H4 (cell line): ENCODE results near the gene RAD51B. TPM values are rescaled to one million over a fixed set of nuclear protein-coding genes. Genes with fewer than 3 reads are reported as not detected.
"Not testable (repeated sequence)": the region's sequence is repeated elsewhere in the genome, so short reads cannot be mapped to it uniquely, and the experiment has no call there.

Experiments
- DNase-seq: peaks from one replicate; pipeline ENCODE4 v3.0.0-alpha.2; 2015; ENCODE audit warnings: low spot score
- total RNA-seq: library from RNA; depleted of rRNA; stranded (reverse); fragments of >200 nt; shearing (Covaris generic); gene quantifications from 2 replicates; pipeline ENCODE4 v1.2.3, GENCODE V29; 2014

RAD51B gene
- total RNA-seq, 1 experiment from 2014 or later, result 11.2 TPM

DNA sequence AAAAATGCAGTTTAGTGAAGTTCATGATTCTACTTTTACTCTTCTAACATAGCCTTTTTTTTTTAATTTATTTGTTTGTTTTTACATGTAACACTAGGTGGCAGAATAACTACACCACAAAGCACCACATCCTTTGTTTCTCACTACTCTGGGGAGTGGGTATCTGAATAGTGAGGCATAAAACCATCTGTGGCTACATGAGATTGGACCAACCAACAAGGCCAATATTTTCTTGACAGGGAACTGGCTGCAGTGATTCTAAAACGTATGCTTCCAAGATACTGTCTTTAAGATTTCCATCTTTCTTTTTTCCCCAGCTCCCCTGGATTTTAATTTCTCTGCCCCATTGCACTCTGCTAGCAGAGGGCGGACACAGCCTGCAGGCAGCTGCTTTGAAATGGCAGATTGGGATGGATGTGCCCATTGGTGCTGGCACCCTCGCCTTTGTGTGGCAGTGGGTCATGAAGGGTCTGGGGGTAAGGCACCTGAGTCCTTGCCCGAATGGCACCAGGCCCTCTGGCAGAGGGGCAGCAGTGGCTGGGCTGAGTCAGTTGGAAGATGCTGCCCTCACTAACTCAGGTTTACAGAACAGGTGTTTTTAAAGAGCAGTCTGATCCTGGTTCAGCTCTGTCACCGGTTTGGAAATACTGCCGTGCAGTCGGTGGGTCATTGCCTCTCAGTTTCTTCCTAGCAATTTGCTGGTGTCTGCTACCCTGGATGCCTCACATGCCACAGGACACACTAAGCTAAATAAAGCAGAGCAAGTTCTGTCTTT, 429.1 kb downstream of the RAD51B start:
- peak; percentile 81 for DNase-seq

DNA sequence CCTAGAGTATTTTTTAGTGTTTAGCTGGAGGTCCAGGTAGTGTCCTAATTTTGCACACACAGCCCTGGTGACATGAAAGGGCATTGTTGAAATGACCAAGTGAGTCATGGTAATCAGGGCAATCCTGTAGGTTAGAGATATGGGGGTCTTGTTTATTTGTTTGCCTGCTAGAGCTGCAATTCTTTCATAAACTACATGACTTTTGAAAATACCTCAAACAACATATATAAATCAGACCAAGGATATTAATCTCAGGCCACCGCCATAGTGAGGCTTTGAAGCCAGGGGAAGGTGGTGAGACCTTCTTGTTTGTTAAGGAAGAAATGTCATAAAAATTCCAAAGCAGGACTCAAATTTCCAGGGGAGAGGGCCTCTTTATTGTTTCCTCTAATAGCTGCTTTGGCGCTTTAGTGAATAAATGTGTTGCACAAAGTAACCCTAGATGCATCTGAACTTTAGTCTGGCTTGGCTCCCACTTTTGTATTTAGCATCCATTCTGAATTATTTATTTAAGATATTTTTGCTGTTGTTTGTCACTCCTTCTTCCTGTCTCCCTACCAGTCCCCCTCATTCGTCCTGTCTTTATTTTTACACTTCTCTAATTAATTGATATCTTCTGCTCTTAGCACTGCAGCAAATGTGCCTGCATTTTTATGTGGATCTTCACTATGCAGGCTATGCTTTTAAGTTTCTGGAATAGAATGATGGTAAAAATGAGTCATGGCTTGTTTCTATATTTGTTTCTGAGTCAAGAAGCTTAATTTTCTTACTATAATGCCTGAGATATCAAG, 430.3 kb downstream of the RAD51B start:
- peak; percentile 37 for DNase-seq

DNA sequence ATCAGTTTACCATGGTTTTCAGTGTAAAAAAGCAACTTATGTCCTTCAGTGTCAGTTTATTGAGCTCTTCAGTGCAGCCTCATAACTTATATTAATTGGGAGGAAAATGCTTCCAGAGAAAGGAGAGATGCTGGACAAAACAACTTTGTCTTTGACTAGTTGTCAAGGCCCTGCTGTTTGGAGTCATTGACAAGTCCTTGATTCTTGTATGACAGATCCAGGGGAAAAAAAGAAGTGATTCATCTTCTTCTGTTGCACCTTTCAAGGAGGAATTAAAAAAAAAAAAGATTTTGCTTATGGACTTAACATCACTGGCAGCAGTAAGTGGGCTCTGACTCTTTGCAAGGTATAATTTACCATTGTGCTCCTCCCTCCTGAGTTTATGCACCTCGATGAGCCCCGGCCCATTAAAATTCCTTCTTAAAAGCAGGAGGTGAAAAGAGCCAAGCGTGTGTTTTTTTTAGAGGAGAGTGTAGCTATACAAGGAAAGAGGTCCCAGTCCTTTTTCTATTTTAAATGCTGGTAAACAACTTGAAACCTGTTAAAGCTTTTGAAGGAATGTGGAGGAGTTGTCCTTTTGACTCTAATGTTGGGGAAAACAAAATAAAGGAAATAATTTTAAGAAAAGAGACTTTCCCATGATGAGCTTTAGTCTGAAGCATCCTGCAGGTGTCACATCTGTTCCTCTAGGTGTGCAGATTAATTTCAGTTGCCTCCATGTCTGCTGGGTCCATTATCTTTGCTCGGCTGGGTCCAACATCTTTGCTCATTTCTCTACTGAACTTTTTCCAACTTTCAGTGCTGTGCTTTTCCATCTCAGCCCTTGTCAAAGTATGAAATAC, 431.6 kb downstream of the RAD51B start:
- DNase-seq, result no peak

DNA sequence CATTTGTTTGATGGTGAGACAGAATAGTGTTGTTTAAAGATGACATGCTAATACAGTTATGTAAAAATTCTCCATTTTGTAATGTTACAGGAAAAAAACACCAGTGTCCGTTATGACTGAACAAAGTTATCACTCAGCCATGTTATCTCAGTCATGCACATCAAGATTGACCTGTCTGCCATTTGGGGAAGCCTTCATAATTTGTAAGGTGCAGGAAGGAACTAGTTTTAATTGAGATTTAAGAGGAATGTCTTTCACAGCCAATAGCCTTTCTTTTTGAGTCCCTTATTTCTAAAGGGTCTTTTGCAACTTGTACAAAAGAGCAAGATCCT, 432.2 kb downstream of the RAD51B start:
- DNase-seq, result no peak

DNA sequence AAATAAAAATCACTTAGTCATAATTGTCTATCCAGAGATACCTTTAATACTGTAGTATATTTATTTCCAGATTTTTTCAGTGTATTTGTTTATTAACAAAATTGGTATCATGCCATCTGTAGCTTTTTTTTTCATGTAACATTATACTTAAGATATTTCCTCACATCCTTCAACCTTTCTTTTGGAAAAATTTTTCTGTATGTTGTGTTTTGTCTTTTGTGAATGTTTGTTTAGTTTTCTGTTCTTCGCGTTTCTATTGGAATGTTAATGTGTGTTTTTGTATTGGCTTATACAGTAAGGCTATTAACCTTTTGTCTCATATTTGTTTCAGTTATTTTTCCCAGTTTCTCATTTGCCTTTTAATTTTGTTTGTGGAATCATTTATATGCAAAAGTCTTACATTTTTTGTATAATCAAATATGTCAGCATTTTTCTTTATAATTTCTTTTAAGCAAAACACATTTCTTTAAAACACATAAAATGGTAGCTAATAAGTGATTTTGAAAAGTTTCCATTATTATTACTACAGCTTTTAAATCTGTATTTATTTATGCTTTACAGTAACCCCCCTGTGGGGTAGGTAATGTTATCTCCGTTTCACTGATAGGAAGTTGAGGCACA, 433.7 kb downstream of the RAD51B start:
- no peak for DNase-seq

DNA sequence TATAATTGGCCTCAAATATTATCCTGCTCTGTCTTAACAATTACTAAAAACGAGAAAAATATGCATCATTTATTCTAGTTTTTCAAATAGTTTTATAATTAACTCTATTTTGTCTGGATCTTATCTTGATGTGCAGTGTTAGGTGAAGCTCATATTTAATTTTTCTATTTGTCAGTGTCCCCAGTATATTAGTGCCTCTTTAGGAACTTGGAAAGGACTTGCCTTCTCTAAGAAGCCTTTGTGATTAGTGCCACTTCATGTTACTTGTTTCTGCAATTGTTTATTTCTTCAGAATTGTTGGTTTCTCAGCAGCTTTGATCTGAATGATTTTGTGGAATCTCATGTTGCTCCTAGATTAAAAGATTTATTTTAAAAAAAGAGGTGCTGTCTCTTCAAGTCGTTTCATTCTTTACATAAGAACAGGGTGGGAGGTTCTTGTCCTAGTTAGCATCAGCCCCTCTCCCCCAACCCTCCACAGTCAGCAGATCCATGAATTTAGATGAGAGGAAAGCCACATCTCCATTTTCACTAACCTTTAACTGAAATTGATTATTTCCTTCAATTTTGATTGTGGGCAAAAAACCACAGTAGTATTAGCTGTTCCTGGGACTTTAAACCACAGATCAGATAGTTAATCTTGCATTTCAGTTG, 434.4 kb downstream of the RAD51B start:
- DNase-seq, result no peak

DNA sequence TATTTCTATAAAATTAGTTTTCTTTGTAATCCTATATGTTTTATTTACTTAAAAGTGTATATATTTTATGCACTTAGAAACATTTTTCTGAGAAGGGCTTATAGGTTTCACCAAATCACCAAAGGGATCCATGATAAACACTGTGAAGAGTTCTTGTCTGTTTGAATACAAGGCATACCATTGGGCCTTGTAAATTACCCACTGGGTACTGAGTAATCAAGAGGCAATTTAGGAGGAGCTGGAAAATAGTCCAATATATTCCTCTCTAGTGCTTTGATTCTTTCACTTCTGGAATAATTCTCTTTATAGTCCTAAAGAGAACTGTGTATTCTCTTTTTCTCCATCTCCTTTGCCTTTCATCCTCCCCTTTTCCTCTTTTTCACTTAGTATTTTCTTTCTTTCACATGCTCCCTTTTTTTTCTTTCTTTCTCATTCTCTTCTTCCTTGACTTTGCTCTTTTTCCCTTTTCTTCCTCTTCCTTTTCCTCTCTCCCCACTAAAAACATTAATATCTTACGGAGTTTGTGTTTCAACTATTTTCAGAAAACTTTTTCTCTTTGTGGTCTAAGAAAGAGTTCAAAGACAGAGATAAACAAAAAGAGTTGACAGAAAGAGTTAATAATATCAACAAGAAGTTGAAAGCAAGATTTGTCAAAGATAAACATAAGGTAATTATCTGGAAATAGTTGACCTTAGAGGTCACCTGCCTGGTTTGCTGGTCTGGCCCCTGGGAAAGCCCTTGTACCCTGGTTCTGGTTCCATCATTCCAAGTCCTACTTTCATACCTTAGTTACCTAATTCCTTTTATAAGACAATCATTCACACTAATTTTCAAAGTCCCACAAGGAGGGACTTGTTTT, 435.3 kb downstream of the RAD51B start:
- DNase-seq, result no peak

DNA sequence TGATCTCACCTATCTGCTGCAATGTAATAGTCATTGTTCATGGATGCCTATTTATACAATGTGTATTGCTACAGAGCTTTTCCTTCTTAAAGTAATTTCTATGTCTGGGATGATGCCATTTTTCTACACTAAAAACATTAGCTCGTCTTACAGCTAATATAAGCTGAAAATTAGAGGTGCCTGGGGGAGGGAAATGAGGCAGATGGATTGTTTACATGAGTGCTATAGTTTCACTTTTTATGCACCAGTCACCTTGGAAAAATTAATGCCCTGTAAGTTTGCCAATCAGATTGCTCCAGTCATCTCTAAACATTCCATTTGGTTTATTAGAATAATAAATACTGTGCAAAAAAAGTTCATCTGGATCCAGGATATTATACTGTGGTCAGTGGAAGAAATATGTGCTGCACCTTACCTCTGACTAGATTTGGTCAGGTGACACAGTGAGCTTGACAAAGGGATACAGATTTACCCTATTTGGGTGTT, 436.2 kb downstream of the RAD51B start:
- peak; percentile 58 for DNase-seq

DNA sequence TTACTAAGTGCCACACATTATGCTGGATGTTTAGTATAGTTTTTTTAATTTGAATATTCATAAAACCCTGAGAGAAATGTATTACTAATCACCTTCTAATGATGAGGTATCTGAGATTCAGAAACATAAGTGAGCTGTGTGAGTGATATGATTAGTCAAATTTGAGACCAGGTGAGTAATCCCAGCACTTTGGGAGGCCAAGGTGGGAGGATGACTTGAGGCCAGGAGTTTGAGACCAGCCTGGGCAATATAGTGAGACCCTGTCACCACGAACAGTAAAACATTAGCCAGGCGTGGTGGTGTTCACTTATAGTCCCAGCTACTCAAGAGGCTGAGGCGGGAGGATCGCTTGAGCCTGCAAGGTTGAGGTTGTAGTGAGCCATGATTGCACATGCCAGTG, 438.4 kb downstream of the RAD51B start:
- DNase-seq, result no peak

DNA sequence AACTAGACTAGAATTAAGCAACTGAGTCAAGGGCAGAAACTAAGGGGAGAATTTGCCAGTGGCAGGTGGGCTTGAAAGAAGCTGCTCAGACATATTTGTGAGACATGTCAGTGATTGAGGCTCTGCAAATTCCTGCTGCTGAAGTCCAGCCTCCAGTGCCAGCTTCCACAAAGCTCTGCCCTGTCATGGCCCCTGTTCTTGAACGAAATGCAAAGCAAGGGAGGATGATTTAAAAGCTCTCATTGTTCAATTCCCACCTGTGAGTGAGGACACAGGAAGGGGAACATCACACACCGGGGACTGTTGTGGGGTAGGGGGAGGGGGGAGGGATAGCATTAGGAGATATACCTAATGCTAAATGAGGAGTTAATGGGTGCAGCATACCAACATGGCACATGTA, 439.4 kb downstream of the RAD51B start:
- not testable (repeated sequence) for DNase-seq

DNA sequence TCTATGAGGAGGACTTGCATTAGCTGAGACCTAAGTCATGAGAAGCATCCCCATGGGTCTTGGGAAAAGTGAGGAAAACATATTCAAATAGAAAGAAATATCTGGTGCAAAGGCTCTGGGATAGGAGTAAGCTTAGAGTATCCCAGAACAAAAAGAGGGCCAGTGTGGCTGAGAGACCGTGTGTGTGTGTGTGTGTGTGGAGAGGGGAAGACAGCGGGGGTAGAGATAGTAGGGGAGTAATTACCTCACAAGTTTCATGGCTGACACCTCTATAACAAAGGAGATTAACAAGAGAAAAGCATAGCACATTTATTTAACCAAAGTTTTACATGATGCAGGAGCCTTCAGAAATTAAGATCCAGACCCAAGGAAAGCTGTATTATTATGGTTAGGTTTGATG, 440.5 kb downstream of the RAD51B start:
- DNase-seq, result no peak

DNA sequence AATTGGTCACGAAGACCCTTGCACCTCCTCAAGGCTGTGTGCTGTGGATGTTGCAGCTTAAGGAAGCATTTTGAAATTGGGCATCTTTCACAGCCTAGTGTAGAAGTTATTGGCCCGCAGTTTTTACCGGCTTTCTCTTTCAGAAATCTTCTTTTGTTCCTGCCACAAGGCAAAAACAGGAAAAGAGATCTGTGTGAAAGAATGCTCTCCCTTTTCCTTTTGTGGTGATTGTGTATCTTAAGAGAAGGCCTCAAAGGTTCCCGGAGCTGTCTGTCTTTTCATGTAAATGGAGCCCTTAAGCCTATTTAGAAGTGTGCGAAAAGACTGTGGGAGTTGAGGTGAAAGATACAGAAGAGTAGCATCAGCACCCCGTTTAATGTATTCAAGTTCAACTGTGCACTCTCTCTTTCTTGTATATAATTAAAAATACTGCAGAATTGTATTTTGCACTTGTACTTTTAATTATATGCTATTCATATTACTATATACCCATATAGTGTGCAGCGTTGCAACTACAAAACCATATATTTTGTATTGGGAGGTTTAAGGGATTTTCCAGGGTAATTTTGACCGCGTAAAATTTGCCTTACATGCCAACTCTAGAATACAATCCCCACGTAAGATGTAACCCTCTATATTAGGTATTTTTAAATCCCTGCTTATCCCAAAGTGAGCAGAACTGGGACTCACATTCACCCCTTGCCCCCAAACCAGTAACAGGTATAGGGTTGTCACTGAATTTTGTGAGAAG, 441.7 kb downstream of the RAD51B start:
- DNase-seq, result no peak

DNA sequence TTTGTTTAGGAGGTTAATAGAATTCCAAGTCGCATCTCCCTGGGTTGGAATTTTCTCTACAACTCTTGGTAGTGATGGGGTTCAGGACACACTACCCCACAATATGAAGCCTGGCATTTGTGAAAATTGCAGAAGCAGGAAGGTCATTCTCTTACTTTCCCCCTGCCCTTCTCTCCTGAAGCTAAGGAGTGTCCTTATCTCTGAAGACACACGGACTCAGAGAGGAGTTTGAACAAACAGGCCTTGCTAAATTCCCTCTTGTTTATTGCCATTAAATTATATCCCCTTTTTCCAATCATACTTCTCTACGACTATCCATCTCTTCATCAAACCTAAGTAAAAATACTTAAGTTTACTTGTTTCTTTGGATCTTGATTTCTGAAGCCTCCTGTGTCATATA, 443.0 kb downstream of the RAD51B start:
- DNase-seq, result no peak

DNA sequence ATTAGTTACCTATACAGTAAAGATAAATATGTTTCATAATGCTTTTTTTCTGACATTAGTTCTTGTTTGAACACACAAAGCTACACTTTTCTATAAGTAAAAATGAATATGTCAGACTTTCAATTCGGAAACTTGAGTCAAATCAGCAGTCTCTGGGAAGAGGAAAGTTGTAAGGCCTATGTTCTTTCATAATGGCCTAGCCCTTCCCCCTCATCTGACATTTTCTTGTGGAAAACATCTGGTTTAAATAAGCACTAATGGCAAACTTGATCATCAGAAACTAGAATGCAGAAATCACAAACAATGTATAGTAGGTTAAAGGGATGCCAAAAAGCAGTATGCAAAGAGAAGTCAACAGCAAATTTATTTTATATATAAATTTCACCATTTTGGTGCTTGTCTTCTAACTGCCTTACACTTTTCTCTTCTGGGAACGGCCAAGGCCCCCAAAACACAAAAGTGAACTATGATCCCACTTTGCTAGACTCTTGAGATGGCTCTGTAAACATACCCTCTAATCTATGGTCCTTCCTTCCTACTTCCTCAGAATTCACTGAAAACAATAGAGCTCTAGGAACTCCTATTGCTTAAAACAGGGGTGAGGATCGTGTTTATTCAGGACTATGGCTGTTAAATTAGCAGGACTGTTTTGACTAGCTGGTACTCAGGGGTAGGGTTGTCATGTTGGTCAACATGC, 444.1 kb downstream of the RAD51B start:
- no peak for DNase-seq

DNA sequence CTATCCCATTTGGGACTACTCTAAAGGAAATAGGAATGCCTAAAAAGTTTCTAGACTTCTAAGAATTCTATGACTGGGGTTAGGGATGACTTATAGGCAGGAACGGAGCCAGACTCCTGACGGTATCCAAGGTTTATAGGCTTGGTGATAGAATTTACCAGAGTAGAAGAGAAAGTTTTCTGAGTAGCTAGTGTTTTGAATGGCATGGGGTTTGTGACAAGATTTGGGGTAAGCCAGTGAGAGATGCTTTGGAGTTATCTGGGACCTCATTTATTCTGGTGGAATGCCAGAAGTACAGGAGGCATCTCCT, 444.6 kb downstream of the RAD51B start:
- no peak for DNase-seq

DNA sequence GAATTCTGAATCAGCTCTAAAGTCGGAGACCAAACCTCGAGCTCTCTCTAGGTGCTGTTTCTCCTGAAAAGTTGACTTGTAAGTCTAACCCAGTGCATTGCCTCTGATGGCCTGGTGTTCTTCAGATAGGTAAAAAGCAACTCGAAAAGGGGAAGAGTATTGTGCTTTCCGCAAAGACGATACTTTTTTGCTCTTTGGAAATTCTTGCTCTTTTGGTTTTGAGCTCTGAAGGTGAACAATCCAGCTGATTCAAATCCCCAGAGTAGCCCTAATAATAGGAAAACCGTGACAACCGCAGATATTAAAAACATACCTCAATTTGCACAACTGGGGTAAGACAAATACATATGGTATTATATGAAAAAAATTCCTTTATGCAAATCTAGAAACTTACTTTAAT, 447.4 kb downstream of the RAD51B start:
- no peak for DNase-seq

DNA sequence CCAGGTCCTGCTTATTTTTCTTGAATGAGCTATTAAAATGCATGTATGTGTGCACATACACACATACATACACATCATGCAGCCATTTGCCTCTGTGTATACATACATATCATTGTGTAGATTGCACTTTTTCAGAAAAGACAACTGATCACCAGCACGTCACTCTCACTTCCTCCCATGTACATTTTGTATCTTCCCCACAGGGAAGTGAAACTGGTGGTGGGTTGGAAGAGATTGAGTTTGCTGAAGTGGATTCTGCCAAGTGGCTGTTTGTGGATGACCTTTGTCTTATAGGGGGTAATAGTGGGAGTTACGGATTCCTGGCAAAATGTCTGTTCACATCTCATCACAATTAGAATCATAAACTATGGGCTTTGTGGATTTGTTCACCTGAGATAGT, 448.6 kb downstream of the RAD51B start:
- DNase-seq, result no peak

DNA sequence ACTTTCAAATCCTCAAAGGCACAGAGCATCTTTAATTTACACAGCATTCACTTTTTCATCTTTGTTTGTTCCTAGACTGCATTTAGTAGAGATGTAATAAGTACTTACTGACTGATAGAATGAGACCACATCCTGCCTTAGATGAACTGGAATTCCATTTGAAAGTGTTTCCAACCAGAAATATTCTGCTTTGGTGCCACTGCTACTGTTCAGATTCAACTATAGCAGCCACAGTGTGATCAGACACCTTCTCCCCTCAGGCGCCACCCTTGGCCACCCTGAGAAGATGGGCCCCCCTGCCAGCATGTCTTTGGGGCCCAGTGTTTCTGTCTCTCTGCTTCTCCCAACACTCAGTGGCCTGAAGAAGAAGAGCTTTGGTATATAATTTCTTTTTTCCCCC, 449.1 kb downstream of the RAD51B start:
- DNase-seq, result peak; percentile 38
